Liver (tissue), 9 donors: ENCODE data around the gene FCF1. TPM values are rescaled to one million over a fixed set of nuclear protein-coding genes. Genes with fewer than 3 reads are reported as not detected.

Source experiments
- DNase-seq: peaks from one replicate; pipeline ENCODE4 v3.0.0-alpha.2; 2017; ENCODE audit warnings: low spot score
- H3K27ac ChIP-seq, 2 donors: one replicate each; pipeline ENCODE4 v1.7.0; 2013; ENCODE audit warnings: inconsistent platforms in 2 of 2, low read length in 2 of 2, control low read depth in 1 of 2, low read depth in 1 of 2, mild to moderate bottlenecking in 1 of 2
- H3K27me3 ChIP-seq, 4 donors: one replicate each; pipeline versions ENCODE4 v1.6.1 to v1.7.0; 2013; ENCODE audit warnings: low read length in 3 of 4, inconsistent platforms in 1 of 4, mild to moderate bottlenecking in 1 of 4, moderate library complexity in 1 of 4; ENCODE audit not compliant: control insufficient read depth in 4 of 4, insufficient read depth in 4 of 4
- H3K36me3 ChIP-seq, 4 donors: one replicate each; pipeline versions ENCODE4 v1.6.1 to v1.7.0; 2013; ENCODE audit warnings: low read length in 3 of 4, mild to moderate bottlenecking in 3 of 4, low read depth in 1 of 4, moderate library complexity in 1 of 4; ENCODE audit not compliant: control insufficient read depth in 4 of 4, insufficient read depth in 3 of 4
- H3K4me1 ChIP-seq, 4 donors: one replicate each; pipeline versions ENCODE4 v1.6.1 to v1.7.0; 2013; ENCODE audit warnings: low read length in 3 of 4, mild to moderate bottlenecking in 3 of 4, moderate library complexity in 1 of 4; ENCODE audit not compliant: control insufficient read depth in 4 of 4, insufficient read depth in 4 of 4
- H3K4me3 ChIP-seq, 3 donors: one replicate each; pipeline versions ENCODE4 v1.6.1 to v1.7.0; 2013; ENCODE audit warnings: low read length in 3 of 3, control low read depth in 1 of 3, low read depth in 1 of 3, mild to moderate bottlenecking in 1 of 3
- H3K9ac ChIP-seq, 2 donors: one replicate each; pipeline ENCODE4 v1.7.0; 2013; ENCODE audit warnings: low read length in 2 of 2, mild to moderate bottlenecking in 2 of 2, moderate library complexity in 2 of 2, control low read depth in 1 of 2, low read depth in 1 of 2
- H3K9me3 ChIP-seq, 4 donors: one replicate each; pipeline versions ENCODE4 v1.6.1 to v1.7.0; 2013; ENCODE audit warnings: low read length in 3 of 4; ENCODE audit not compliant: control insufficient read depth in 4 of 4
- CTCF ChIP-seq: fragments of 150-350 bp; IDR thresholded peaks from 2 replicates; pipeline ENCODE4 v1.5.1; 2017; ENCODE audit warnings: improper control_type of control experiment, low read depth, low read length; ENCODE audit not compliant: missing input control
- EGR1 ChIP-seq, 2 donors: IDR thresholded peaks; 2 replicates each; pipeline ENCODE4 v1.6.1; 2016 to 2018; ENCODE audit warnings: antibody characterized with exemption in 2 of 2, low read depth in 2 of 2
- FOXA1 ChIP-seq: IDR thresholded peaks from 2 replicates; pipeline ENCODE4 v1.6.1; 2016; ENCODE audit warnings: antibody characterized with exemption
- FOXA2 ChIP-seq: IDR thresholded peaks from 2 replicates; pipeline ENCODE4 v1.6.1; 2016; ENCODE audit warnings: antibody characterized with exemption
- GABPA ChIP-seq, 2 donors: IDR thresholded peaks in 1 of 2; conservative IDR thresholded peaks in 1 of 2; 2 replicates each; pipeline ENCODE4 v1.6.1; 2016; ENCODE audit warnings: antibody characterized with exemption in 2 of 2, mild to moderate bottlenecking in 1 of 2, moderate library complexity in 1 of 2
- HNF4A ChIP-seq, 2 donors: conservative IDR thresholded peaks; 2 replicates each; pipeline ENCODE4 v1.6.1; 2016; ENCODE audit warnings: antibody characterized with exemption in 2 of 2, mild to moderate bottlenecking in 2 of 2
- HNF4G ChIP-seq: IDR thresholded peaks from 2 replicates; pipeline ENCODE4 v1.6.1; 2016; ENCODE audit warnings: antibody characterized with exemption
- JUND ChIP-seq, 2 donors: IDR thresholded peaks; 2 replicates each; pipeline ENCODE4 v1.6.1; 2016; ENCODE audit warnings: antibody characterized with exemption in 2 of 2
- MAX ChIP-seq: IDR thresholded peaks from 2 replicates; pipeline ENCODE4 v1.6.1; 2016; ENCODE audit warnings: antibody characterized with exemption
- NR2F2 ChIP-seq: IDR thresholded peaks from 2 replicates; pipeline ENCODE4 v1.6.1; 2016; ENCODE audit warnings: antibody characterized with exemption
- RAD21 ChIP-seq, 2 donors: IDR thresholded peaks; 2 replicates each; pipeline ENCODE4 v1.6.1; 2016; ENCODE audit warnings: antibody characterized with exemption in 2 of 2, mild to moderate bottlenecking in 2 of 2
- REST ChIP-seq: IDR thresholded peaks from 2 replicates; pipeline ENCODE4 v1.6.1; 2016; ENCODE audit warnings: antibody characterized with exemption, mild to moderate bottlenecking
- RXRA ChIP-seq, 2 donors: IDR thresholded peaks; 2 replicates each; pipeline ENCODE4 v1.6.1; 2017 to 2018; ENCODE audit warnings: antibody characterized with exemption in 2 of 2, mild to moderate bottlenecking in 1 of 2
- SP1 ChIP-seq: IDR thresholded peaks from 2 replicates; pipeline ENCODE4 v1.6.1; 2018; ENCODE audit warnings: antibody characterized with exemption, mild to moderate bottlenecking
- TAF1 ChIP-seq: conservative IDR thresholded peaks from 2 replicates; pipeline ENCODE4 v1.6.1; 2016; ENCODE audit warnings: antibody characterized with exemption, mild to moderate bottlenecking
- YY1 ChIP-seq: IDR thresholded peaks from 2 replicates; pipeline ENCODE4 v1.6.1; 2016; ENCODE audit warnings: antibody characterized with exemption, mild to moderate bottlenecking
- ZBTB33 ChIP-seq: IDR thresholded peaks from 2 replicates; pipeline ENCODE4 v1.6.1; 2016; ENCODE audit warnings: antibody characterized with exemption
- WGBS: extraction: QIAGEN DNeasy Blood & Tissue Kit; methylation state at CpG from one replicate; pipeline ENCODE4 v1.1.7; 2013; 5-methylcytosine and 5-hydroxymethylcytosine counted together
- polyA plus RNA-seq, 2 donors: library from polyadenylated mRNA; stranded (reverse) in 1 of 2; unstranded in 1 of 2; fragments of 200-250 nt in 1 of 2; fragments of >200 nt in 1 of 2; fragmentation: Nextera tagmentation in 1 of 2; extraction: Ambion mirVana in 1 of 2; gene quantifications; one replicate each; pipeline versions ENCODE4 v1.2.1 to v1.2.3, GENCODE V29; 2013 to 2015
- total RNA-seq, 2 donors: library from RNA; depleted of rRNA; stranded (reverse); fragments of >200 nt; gene quantifications; one replicate each; pipeline ENCODE4 v1.2.3, GENCODE V29; 2014
- donor health status: healthy.
- donor health status: healthy.
- donor health status: healthy.
- donor health status: healthy.
- donor health status: healthy.

The FCF1 gene
- total and polyA plus RNA-seq, 4 donors: 3.7 to 15.3 (median 13.6) TPM

- TF ChIP-seq ZBTB33 (no peak), RXRA (IDR thresholded peaks at IDR 0.05) (no peak), RAD21 (IDR thresholded peaks at IDR 0.05) (no peak), FOXA1 (no peak), TAF1 (no peak), MAX (no peak), FOXA2 (no peak), SP1 (no peak), HNF4G (no peak), EGR1 (IDR thresholded peaks at IDR 0.05; ENCODE audit: low read depth in 2 of 2) (no peak), JUND (IDR thresholded peaks at IDR 0.05) (no peak), NR2F2 (no peak)
Observed at GRCh38 chr14:74705613-74706500, 7.1 kb upstream of the FCF1 start (continued).

GRCh38 chr14:74710480-74710879, 2.5 kb upstream of the FCF1 start:
- Histone ChIP-seq H3K27me3 (no peaks in the 10 kb centered on the region), H3K36me3 (peaks cover 0 to 3% (median 0%) of the 10 kb centered on the region in 4 donors), H3K4me3 (no peak overlapping the region), H3K9me3 (no peaks in the 10 kb centered on the region), H3K27ac (no peak overlapping the region), H3K4me1 (peaks cover 2 to 29% (median 24%) of the 10 kb centered on the region in 4 donors), H3K9ac (no peak overlapping the region)
- no peak for DNase-seq
- TF ChIP-seq GABPA (IDR thresholded peaks at IDR 0.05 in 1 of 2, conservative IDR thresholded peaks at IDR 0.05 in 1 of 2) (no peak), FOXA1 (no peak), FOXA2 (no peak), NR2F2 (no peak), HNF4A (conservative IDR thresholded peaks at IDR 0.05) (no peak), HNF4G (no peak), CTCF (no peak), JUND (IDR thresholded peaks at IDR 0.05) (no peak), MAX (no peak), RXRA (IDR thresholded peaks at IDR 0.05) (no peak)
- WGBS: 98% methylated on average over 1 of the region's 1 CpG

- no peaks in the 10 kb centered on the region for H3K9me3 ChIP-seq
- peaks cover 2 to 29% (median 24%) of the 10 kb centered on the region in 4 donors for H3K4me1 ChIP-seq
- H3K27me3 ChIP-seq: no peaks in the 10 kb centered on the region
- WGBS: 66% methylated on average over 5 of the region's 5 CpGs
- no peak overlapping the region for H3K27ac ChIP-seq
- DNase-seq: no peak
- H3K4me3 ChIP-seq: no peak overlapping the region
- TF ChIP-seq REST (no peak), CTCF (no peak), JUND (IDR thresholded peaks at IDR 0.05) (no peak), EGR1 (IDR thresholded peaks at IDR 0.05; ENCODE audit: low read depth in 2 of 2) (no peak), NR2F2 (no peak), YY1 (no peak), GABPA (IDR thresholded peaks at IDR 0.05 in 1 of 2, conservative IDR thresholded peaks at IDR 0.05 in 1 of 2) (no peak)
- no peak overlapping the region for H3K9ac ChIP-seq
- peaks cover 0 to 10% (median 3%) of the 10 kb centered on the region in 4 donors for H3K36me3 ChIP-seq
Observed at GRCh38 chr14:74711651-74712050, 1.3 kb upstream of the FCF1 start.
